GM10266 (cell line): ENCODE measurements around the gene SH3BGRL3.
"Not testable (repeated sequence)": the region's sequence is repeated elsewhere in the genome, so short reads cannot be mapped to it uniquely, and the experiment has no call there.

ENCODE experiments used
- DNase-seq: peaks from one replicate; pipeline ENCODE4 v3.0.0; 2012; ENCODE audit errors: extremely low spot score
- TF ChIP-seq, protein P1 (sequence below): IDR thresholded peaks from 2 replicates; pipeline ENCODE4 v1.5.1; 2012; ENCODE audit warnings: mild to moderate bottlenecking, low read depth; ENCODE audit not compliant: control insufficient read depth, insufficient read depth; ENCODE audit errors: missing control alignments

SH3BGRL3 gene

DNA sequence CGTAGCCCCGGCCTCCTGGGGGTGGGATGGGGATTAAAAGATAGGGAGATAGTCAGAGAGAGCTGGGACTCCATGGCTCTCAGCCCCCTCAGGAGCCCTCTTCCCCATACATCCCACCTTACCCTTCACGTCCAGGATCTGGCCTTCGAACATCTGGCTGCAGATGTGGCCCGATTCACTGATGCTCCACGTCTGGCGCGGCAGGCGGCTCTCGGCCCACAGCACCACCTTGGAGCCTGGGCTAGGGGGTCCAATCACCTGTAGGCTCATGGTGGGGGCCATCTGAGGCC is 42.1 kb downstream of the SH3BGRL3 start:
- DNase-seq, result no peak
- TF ChIP-seq, protein P1, sequence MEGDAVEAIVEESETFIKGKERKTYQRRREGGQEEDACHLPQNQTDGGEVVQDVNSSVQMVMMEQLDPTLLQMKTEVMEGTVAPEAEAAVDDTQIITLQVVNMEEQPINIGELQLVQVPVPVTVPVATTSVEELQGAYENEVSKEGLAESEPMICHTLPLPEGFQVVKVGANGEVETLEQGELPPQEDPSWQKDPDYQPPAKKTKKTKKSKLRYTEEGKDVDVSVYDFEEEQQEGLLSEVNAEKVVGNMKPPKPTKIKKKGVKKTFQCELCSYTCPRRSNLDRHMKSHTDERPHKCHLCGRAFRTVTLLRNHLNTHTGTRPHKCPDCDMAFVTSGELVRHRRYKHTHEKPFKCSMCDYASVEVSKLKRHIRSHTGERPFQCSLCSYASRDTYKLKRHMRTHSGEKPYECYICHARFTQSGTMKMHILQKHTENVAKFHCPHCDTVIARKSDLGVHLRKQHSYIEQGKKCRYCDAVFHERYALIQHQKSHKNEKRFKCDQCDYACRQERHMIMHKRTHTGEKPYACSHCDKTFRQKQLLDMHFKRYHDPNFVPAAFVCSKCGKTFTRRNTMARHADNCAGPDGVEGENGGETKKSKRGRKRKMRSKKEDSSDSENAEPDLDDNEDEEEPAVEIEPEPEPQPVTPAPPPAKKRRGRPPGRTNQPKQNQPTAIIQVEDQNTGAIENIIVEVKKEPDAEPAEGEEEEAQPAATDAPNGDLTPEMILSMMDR, result peak; percentile 8

DNA sequence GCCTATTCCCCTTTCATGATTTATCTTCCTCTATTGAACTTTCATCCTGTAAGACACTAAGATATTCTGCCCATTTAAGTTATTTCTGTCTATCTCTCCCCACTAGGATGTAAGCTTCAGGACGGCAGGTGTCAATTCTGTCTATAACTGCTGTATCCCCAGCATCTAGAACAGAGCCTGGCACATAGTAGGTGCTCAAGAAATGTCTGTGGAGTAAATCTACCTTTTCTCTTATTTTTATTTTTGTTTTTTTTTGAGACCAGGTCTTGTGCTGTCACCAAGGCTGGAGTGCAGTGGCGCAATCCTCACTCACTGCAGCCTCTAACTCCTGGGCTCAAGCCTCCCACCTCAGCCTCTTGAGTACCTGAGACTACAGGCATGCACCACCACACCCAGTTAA is 43.5 kb downstream of the SH3BGRL3 start:
- DNase-seq, result no peak

DNA sequence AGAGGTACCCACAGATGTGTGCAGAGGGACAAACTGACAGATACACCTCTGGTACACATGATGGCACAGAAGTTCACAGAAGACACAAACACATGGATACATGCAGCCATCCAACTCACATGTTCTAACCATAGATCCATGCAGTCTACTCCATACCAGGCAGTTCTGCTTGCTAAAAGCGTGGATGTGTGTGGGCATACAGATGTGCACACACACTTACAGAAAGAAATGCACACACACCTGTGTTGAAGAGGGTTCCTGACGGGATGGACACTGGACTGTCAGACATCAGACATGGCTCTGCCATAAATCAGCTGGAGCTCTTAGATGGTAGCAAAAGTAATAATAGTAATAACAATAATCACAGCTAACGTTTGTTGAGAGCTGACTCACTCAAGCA is 44.7 kb downstream of the SH3BGRL3 start:
- DNase-seq, result no peak
- TF ChIP-seq, protein P1, result no peak

More for the DNA sequence above, 43.5 kb downstream of the SH3BGRL3 start:
- TF ChIP-seq, protein P1, result no peak

DNA sequence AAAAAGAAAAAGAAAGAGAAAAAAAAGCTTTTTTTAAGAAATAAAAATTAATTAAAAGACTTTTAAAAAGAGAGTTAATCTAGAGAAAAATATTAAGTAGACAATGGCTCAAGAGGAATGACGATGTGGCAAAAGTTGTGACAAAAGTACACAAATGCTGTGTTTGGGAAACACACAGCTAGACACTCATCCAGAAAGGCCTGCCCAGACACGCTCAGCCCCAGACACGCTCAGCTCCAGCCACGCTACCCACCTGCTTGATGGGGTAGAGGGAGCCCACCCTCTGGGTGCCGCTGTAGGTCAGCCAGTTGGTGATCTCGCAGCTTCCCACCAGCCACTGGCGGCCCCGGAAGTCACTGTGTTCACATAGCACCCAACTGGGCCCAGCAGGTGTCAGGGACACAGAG is 48.1 kb downstream of the SH3BGRL3 start:
- TF ChIP-seq, protein P1, result no peak

DNA sequence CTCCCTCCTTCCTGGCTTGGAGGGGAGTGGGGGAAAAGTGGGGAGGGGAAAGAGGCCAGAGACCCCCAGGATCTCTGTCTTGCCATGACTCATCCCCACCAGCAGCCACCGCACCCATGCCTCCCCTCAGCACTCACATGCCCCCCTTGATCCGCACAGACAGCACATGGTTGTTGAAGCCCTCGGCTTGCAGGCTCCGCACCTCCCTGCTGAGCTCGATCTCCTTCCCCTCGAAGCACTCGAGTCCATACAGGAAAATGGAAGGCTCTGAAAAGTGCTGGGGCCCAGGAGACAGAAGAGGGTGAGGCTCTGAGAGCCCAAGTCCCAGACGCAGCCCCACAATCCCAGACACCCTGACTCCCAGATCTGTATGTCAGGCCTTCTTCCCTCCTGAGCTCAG is 48.7 kb downstream of the SH3BGRL3 start:
- no peak for DNase-seq
- TF ChIP-seq, protein P1, result no peak

More for the DNA sequence above, 48.1 kb downstream of the SH3BGRL3 start:
- no peak for DNase-seq

DNA sequence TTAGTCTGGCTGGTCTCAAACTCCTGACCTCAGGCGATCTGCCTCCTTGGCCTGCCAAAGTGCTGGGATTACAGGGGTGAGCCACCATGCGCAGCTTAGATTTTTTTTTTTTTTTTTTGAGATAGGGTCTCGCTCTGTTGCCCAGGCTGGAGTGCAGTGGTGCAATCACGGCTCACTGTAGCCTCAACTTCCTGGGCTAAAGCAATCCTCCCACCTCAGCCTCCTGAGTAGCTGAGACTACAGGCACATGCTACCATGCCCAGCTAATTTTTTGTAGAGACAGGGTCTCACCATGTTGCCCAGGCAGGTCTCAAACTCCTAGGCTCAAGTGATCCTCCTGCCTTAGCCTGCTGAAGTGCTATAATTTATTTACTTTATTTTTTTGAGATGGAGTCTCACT is 49.5 kb downstream of the SH3BGRL3 start:
- not testable (repeated sequence) for DNase-seq

DNA sequence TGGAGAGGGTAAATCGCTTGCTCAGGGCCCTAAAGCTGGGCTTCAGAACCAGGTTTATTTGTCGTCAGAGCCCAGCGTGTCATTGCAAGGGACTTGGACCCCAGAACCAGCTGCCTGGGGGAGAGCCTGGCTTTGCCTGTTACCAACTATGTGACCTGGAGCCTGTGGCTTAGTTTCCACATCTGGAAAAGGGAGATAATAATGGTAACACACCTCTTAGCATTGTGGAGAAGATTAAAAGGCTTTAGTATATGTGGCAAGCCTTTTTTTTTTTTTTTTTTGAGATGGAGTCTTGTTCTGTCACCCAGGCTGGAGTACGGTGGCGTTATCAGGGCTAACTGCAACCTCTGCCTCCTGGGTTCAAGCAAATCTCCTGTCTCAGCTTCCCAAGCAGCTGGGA is 50.4 kb downstream of the SH3BGRL3 start:
- DNase-seq, result no peak
- TF ChIP-seq, protein P1, result no peak
